ENCODE measurements around the gene FAM227B.
A peak's percentile ranks its signal among the peaks of the same experiment; 100 is the strongest.
"Not testable (repeated sequence)": the region's sequence is repeated elsewhere in the genome, so short reads cannot be mapped to it uniquely, and the experiment has no call there.

FAM227B gene

DNA sequence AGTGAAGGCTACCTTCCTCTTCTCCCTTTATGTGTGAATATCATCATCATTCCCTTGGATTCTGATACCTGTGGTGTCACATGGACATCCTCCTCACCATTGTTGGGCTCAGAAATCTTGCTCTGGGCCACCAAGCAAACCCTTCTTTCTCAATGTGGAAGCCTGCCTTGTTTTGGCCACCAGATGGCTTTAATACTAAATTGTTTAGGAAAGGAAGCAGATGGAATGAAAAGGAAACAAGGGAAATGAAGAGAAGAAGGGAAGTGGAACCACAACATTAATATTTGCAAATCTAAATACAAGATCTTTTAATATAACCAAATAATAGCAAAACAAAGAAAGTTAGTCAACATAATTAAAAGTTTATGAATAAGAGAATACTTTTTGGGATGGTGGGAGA is 14.0 kb downstream of the FAM227B start:
- no peak for DNase-seq

DNA sequence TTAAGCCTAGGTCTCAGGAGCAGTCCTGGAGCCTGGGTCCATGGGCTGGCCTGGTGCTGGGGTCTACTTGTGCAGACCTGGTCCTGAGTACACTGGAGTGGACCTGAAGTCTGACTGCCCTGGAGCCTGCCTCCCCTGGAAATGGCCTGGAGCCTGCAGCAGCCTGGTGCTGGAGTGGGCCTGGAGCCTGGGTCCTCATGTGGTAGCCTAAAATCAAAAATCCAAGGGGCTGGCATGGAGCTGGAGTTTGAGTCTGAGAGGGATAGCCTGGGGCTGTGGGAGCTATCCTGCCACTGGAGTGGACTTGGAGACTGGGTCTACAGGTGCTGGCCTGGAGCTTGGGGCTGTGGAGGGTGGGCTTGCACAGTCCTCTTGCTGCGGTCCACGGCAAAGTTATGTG is 15.0 kb downstream of the FAM227B start:
- DNase-seq: no peak

DNA sequence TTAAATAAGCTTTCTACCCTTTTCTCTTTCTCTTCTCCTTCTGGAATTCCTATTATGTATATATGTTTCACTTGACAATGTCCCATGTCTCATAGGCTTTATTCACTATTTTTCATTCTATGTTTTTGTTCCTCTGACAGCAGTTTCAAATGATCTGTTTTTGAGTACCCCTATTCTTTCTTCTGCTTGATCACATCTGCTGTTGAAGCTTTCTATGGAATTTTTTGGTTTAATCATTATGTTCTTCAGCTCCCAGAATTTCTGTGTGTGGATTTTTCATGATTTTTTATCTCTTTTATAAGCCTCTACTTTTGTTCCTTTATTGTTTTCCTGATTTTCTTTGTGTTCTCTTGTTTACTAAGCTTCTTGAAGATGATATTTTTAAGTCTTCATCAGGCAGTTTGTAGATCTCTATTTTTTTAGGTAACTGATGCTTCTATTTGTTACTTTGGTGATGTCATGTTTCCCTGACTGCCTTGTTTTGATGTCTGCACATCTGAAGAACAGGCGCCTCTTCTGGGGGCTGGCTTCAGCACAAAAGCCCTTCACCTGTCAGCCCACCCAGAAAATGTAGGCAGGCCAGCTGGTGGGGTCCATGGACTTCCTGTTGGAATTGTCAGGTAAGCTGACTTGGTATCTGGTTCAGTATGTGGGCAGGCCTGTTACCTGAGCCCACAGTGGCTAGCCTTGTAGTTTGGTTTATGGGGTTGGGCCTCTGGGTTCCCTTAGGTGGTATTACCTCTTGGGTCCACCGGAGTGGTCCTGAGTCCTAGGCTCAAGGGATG is 15.8 kb downstream of the FAM227B start:
- no peak for DNase-seq

GRCh38 chr15:49592829-49593316 is 27.7 kb downstream of the FAM227B start:
- DNase-seq: not testable (repeated sequence)

- peak; percentile 12 for DNase-seq
Observed at GRCh38 chr15:49589030-49589429, 31.6 kb downstream of the FAM227B start.

GRCh38 chr15:49573421-49573820 is 47.2 kb downstream of the FAM227B start:
- DNase-seq: no peak

DNA sequence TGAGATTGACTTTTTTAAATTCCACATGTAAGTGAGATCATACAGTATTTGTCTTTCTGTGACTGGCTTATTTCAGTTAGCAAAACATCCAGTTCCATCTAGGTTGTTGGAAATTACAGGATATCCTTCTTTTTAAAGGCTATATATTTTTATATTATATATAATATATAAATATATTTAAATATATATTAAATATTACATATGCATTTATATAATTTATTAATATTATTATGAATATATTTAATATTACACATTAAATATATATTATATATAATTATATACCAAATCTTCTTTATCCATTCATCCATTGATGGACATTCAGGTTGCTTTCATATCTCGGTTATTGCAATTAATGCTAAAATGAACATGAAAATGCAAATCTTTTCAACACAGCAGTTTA is 49.9 kb downstream of the FAM227B start:
- no peak for DNase-seq

GRCh38 chr15:49570174-49570573 is 50.4 kb downstream of the FAM227B start:
- DNase-seq: no peak

- no peak for DNase-seq
Observed at GRCh38 chr15:49560045-49560444, 60.6 kb downstream of the FAM227B start.

DNA sequence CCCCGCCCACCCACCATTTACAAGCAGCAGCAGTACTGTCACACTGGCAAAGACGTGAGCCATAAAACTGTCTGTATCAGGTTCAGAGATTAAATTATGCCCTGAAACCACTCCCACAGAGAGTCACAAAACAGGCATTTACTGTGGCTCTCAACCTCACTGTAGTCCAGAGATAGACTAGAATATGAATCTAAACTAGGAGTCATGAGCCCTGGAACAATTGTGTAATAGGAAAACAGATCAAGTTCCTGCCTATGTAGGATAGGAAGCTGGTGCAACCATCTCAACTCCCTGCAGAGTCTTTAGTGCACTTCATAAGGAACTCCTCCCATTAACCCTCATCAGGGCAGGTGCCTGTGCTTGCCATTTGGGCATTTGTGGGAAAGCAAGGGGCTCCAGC is 61.7 kb downstream of the FAM227B start:
- DNase-seq: no peak

DNA sequence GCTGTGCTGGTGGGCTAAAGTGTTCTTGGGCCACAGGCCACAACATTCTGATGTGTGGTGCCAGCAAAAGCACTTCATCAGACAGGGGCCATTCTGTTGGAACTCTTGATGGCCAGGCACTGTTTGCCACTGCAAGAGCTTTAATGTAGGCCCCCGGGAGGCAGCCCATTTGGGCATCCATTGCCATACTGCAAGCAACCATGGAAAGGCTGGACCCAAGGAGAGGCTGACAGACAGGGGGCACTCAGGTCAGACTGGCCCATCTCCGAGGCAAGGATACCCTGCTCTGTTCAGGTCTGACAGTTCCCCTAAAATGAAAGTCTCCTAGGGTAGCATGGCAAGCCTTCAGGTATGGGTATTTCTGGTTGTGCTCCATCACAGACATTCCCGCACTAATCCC is 64.2 kb downstream of the FAM227B start:
- no peak for DNase-seq

DNA sequence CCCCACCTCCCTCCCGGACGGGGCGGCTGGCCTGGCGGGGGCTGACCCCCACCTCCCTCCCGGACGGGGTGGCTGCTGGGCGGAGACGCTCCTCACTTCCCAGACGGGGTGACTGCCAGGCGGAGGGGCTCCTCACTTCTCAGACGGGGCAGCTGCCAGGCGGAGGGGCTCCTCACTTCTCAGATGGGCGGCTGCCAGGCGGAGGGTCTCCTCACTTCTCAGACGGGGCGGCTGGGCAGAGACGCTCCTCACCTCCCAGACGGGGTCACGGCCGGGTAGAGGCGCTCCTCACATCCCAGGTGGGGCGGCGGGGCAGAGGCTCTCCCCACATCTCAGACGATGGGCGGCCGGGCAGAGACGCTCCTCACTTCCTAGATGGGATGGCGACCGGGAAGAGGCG is 70.3 kb downstream of the FAM227B start:
- DNase-seq: not testable (repeated sequence)

GRCh38 chr15:49538520-49538919 is 82.1 kb downstream of the FAM227B start:
- DNase-seq: no peak

DNA sequence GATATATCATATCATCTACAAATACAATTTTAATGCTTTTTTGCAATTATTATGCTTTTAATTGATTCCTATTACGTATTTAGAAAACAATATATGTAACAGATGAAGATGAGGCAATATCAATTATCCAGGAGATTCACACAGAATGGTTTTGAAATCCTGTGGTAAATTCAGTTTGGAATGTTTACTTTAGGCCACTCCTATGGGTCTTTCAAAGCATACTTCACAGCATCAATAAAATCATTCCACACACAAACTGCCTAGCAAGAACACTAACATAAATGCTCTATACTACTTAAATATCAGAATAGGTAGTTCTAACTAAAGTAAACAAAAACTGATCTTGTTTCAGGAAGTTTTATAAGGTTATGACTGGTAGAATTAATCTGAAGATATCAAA is 90.5 kb downstream of the FAM227B start:
- no peak for DNase-seq

GRCh38 chr15:49528289-49528688 is 92.3 kb downstream of the FAM227B start:
- no peak for DNase-seq

- no peak for DNase-seq
Observed at GRCh38 chr15:49521802-49522201, 98.8 kb downstream of the FAM227B start.

- DNase-seq: not testable (repeated sequence)
Observed at GRCh38 chr15:49512739-49513138, 107.9 kb downstream of the FAM227B start.

- DNase-seq: no peak
Observed at GRCh38 chr15:49507261-49507660, 113.4 kb downstream of the FAM227B start.

DNA sequence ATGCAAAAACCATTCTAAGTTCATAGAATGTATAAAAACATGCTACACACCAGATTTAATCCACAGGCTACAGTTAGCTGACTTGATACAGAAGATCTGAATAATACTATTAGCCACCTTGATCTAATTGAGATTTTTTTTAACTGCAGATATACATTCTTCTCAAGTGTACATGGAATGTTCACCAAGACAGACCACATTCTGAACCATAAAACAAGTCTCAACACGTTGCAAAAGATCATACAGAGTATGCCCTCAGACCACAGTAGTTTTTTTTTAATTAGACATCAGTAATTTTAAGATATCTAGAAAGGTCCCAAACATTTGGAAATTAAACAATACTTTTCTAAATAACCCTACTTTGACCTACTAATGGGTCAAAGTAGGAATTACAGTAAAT is 114.3 kb downstream of the FAM227B start:
- no peak for DNase-seq

- DNase-seq: no peak
Observed at GRCh38 chr15:49501586-49501985, 119.0 kb downstream of the FAM227B start.

GRCh38 chr15:49495993-49496753 is 124.4 kb downstream of the FAM227B start:
- no peak for DNase-seq

GRCh38 chr15:49494842-49495241 is 125.8 kb downstream of the FAM227B start:
- no peak for DNase-seq

DNA sequence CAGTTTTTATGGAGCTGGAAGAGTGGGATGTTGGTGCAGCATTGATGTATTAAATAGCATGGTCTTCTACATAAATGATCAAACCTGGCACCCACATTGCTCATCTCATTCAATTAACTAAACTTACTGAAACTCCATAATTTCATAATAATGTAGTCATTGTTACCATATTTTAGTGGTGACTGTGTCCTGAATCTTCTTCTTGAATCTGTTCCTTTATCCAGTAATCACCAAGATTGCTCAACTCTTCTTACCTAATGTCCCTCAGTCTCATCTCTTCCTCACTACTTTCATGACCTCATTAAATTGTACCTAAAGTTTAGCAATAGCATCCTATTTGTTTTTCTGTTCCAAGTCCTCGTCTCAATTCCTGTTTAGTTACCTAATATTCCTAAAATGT is 127.8 kb downstream of the FAM227B start:
- peak; percentile 97 for DNase-seq

DNA sequence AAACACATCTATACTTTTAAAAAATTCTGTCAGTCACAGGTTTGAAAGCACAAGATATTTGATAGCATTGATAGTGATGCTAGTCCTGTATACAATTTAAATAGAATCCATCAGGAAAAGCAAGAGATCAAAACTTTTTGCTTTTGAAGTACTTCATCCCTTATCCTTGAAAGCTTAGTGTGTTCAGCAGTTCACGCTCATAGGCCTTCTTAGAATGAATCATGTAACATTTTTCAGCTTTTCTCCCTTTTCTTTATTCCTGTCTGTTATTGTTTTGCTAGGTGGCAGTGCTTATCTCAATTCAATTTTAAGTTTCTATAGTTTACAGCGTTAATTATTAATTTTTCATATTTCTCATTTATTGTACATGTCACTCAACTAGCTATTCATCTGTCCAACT is 128.5 kb downstream of the FAM227B start:
- no peak for DNase-seq

All from inflammatory macrophage treated with lipopolysaccharide for 4 hours (primary cell).